Measurements from ENCODE around the gene THRA.
"Not testable (repeated sequence)": the region's sequence is repeated elsewhere in the genome, so short reads cannot be mapped to it uniquely, and the experiment has no call there.

Gene THRA

DNA sequence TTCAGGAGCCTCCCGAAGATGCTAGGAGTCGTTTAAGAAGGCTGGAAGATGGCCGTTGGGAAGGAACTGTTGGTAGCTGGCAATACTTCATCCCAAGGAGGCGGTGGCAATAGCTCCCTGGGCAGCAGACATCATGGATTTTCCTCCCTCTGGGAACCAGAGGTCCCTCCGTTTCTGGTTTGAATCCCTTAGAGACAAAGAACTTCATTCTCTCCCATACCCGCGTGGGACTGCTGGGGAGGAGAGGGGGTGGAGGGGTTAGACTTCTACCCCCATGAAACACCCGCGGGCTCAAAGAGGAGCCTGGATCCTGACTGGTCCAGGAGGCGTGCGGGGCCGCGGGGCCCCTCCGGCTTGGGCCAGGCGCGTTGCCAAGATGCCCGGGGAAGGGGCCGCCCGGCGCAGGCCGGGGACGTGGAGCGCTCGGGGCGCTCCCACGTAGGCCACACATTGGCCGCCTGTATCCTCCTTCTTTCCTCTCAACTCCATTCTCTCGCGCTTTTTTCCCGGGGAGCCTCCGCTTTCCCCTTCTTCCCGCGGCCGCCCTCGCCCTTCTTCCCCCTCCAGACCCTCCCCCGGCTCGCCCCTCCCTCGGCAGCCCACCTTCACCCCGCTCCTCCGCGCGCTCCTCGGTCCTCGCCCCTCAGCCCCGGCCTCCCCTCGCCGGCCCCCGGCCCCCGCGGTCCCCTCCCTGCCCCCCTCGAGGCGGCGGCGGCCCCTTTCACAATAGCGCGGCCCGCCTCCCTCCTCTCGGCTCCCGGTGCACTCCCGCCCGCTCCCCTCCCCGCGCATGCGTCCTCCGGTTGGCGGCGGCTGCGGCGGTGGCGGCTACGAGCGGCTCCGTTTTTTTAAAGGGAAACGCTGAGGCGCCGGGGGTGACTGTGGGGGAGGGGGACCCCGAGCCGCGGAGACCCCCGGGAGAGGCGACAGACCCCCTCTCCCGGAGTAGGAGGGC is 58.7 kb downstream of the THRA start, which contains the start of gene MSL1:
Gene MSL1, plus strand, starts transcription at position 791 of the 955 bp plus-strand sequence. CDS start 642 bp downstream, outside the sequence.
- peak; percentile 86 to 88 for DNase-seq

DNA sequence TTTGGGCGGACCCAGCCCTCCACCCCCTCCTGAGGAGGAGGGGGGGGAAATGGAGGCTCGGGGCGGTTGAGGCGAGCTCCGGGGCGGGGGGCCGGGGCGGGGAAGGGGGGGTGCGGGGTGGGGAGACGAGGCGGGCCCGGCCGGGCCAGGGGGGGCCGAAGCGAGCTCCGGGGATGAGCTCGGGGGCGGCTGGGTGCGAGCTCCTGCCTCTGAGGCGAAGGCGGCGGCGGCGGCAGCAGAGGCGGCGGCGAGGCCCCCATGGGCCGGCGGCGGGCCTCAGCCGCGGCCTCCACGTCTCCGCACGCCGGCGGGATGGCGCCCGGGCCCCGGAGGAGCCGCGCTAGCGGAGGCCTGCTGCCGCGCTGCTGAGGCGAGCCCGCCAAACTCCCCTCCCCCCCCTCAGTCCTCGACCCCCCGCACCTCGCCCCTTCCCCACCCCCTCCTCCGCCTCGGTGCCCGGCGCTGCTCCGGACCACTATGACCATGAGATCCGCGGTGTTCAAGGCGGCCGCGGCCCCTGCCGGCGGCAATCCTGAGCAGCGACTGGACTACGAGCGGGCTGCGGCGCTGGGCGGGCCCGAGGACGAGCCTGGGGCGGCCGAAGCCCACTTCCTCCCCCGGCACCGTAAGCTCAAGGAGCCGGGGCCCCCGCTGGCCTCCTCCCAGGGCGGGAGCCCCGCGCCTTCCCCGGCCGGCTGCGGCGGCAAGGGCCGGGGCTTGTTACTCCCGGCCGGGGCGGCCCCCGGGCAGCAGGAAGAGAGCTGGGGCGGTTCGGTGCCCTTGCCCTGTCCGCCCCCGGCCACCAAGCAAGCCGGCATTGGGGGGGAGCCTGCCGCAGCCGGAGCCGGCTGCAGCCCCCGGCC is 59.6 kb downstream of the THRA start:
- peak in 1 of 2 donors; percentile 27 for DNase-seq

DNA sequence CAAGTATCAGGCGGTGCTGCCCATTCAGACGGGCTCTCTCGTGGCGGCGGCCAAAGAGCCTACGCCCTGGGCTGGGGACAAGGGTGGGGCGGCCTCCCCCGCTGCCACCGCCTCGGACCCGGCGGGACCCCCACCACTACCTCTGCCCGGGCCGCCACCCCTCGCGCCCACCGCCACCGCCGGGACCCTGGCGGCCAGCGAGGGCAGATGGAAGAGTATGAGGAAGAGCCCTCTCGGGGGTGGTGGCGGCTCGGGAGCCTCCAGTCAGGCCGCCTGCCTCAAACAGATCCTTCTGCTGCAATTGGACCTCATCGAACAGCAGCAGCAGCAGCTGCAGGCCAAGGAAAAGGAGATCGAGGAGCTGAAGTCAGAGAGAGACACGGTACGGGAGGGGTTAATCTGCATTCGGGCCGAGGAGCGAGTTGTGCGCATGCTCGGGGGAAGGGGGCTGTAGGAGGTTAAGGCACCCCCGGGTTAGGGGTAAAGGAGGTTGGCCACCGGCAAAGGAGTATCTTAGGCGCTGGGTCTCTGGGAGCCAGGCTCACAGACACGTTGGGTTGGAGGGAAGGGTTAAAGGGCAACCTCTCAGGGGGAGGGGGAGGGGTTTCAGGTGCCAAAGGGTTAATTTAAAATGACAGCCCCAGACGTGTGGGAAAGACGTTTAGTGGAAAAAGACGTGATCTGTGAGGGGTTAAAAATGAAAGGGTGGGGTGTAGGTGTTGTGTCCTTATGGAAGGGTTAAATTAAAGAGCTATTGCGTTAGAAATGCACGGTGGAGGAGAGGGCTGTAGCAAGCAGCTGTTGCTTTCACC is 60.4 kb downstream of the THRA start:
- DNase-seq, result peak; percentile 55 to 61

DNA sequence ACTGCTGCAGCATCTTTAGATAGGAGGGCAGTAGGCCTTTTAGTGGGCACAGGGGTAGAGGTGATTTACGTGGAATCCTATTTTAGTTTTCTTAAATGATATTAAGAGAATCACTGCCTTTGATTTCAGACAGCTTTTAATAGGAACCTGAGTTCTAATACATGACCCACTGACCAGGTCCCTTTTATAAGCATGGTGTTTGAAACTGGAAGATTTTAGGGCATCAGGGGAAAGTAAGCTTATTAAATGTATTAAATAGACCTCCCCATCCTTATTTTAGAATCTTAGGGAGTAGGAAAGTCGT is 61.0 kb downstream of the THRA start:
- no peak for DNase-seq

DNA sequence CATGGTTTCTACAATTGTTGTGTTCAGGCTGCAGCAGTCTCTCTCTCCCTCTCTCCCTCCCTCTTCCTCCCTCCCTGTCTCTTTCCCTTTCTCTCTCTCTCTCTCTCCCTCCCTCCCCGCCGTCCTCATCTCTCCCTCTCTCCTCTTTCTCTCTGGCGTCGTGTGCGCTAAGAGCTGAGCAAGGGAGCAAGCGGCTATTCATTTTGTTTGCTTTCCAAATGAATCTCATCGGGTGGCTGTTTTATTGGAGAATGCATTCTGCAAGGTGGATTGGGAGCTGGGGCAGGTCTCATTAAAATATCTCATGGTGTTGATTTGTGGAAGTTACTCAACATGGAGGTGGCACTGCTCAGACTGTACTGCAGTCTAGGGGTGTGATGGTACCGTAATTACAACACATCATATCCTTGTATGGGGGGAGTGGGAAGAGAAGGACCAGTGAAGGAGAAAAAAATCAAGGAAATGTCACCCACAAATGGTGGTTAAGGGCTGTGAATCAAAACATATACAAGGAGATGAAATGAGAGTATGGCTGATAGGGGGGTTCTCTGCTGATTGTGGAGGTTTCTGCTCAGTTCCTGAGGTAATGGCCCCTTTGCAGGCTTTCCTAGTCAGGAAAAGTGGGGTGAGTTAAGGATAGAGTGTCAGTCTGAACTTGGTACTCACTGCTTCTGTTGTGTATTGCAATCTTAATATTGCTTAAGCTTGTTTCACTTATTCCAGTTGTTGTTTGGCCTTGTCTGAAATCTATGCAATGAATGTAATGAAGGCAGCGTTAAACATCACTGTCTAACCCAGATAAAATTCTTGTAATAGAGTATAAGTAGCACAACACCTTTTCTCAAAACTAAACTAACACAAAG is 61.7 kb downstream of the THRA start:
- DNase-seq, result no peak

DNA sequence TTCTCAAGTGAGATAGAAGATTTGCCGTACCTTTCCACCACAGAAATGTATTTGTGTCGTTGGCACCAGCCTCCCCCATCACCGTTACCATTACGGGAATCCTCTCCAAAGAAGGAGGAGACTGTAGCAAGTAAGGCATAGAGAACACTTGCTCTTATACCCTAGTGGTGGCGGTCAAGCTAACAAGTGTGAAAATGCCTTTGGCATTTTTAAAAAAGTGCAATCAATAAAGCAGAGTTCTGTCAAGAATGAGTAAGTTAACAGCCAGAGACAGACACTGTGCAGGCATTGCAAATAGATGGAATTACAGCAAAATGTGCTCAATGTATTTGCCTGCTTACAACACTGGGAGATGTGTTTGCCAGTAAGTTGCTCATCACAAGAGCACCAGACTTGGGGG is 66.7 kb downstream of the THRA start:
- no peak for DNase-seq

DNA sequence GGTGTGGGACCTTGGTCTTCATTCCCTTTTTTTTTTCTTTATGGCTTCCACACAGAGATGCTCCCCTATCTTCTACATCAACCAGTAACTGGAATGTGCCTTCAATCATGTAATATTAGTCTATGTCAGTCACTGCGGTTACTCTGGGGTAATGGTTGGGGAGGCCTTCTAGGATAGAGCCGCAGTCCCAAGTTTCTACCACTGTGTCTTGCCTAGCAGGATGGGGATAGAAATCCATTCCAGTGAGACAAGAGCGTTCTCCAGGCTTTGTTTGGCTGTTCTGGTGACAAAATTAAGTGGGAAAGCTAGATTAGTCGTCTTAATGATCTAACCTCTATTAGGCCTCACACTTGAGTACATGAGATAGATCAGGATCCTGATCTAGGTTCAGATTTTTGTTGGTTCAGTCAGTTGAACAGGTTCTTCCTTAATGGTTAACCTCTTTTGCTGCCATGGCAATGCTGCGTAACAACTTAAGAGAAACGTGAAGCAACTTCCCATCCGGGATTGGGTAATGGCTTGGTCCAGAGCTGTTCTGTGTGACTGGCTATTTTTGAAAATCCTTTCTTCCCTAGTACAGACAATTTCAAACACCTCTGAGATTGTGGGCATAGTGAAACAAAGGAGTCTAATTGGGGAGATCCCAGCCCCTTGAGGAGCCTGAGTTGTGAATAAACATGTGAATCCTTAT is 67.7 kb downstream of the THRA start:
- peak in 1 of 2 donors; percentile 65 for DNase-seq

DNA sequence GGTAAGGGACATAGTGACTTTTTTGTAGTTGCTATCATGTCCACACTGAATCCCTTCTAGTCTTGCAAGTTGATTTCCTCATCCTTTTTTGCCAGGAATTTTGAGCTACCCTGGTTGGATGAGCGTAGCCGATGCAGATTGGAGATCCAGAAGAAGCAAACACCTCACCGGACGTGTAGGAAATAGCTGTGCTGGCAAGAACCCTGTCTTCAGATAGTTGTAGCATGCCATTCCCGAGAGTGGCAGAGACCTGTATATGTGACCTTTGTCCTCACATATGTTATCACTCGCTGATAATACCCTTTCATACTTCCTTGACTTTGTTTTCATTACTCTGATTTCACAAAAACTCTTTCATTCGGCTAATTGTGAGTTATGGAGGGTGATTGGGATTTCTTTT is 71.4 kb downstream of the THRA start:
- no peak for DNase-seq

- DNase-seq, result no peak
Measured at GRCh38 chr17:40135817-40136216, 73.1 kb downstream of the THRA start.

GRCh38 chr17:40139566-40140058 is 76.8 kb downstream of the THRA start:
- no peak for DNase-seq

GRCh38 chr17:40143166-40143565 is 80.4 kb downstream of the THRA start:
- not testable (repeated sequence) for DNase-seq

All from CD4-positive, alpha-beta T cell treated with Interleukin-4 for 1 hour (primary cell).